GM21529 (cell line): ENCODE results near the gene TRAF2.

Experiments
- ATAC-seq: cut with Tn5 transposase; IDR thresholded peaks from one replicate; pipeline ENCODE4 v1.9.1; 2021; ENCODE audit not compliant: unreplicated experiment

Gene TRAF2

DNA sequence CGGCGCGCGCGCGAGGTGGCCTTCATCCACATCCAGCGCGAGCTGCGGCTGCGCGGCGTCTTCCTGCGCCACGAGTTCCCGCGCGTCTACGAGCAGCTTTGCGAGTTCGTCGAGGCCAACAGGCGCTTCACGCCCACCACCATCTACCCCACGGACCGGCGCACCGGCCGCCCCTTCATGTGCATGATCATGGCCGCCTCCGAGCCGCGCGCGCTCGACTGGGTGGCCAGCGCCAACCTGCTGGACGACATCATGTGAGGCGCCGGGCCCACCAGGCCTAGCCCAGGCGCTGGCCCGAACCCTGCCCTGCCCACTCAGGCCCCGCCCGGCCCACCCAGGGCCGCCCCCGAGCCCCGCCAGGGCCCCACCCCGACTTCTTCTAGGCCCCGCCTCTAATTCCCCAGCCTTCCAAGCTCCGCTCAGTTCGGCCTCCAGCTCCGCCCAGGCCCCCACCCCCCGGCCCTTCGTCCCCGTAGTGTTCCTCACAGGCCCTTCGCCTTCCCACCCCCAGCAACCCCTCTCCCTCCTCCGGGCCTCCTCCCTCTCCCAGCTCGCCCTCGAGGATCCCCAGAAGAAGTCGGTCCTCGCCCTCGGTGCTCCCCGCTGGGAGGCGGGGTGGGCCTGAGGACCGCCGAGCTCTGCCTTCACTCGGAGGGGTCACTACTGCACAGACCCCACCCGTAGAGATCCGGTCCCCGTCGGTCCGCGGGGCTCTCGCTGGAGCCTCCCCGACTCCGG, 39.1 kb upstream of the TRAF2 start:
- ATAC-seq = no peak

DNA sequence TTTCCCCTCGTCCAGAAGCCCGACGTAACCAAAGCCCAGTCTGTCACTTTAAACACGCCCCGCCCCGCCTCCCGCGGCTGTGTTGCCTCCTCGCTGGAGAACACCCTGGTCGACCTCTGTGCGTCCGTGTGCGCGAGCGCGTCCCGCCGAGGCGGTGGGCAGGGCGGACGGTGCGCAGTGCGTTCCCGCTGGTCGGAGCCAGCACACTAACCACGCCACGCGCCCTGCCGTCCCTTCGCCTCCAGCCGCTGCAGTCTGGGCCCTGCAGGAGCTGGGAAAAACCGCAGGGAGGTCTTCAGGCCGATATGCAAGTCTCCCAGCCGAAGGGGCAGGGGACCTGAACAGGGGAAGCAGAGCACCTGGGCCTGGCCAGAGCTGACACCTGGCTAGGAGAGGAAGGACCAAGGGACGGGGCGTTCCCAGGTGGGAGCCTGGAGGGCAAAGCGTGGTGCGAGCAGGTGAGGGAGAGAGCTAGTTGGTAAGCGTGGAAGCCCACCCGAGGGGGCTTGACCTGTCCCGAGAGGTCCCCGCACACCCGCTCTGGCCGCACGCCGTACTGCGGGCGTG, 38.4 kb upstream of the TRAF2 start:
- no peak for ATAC-seq

DNA sequence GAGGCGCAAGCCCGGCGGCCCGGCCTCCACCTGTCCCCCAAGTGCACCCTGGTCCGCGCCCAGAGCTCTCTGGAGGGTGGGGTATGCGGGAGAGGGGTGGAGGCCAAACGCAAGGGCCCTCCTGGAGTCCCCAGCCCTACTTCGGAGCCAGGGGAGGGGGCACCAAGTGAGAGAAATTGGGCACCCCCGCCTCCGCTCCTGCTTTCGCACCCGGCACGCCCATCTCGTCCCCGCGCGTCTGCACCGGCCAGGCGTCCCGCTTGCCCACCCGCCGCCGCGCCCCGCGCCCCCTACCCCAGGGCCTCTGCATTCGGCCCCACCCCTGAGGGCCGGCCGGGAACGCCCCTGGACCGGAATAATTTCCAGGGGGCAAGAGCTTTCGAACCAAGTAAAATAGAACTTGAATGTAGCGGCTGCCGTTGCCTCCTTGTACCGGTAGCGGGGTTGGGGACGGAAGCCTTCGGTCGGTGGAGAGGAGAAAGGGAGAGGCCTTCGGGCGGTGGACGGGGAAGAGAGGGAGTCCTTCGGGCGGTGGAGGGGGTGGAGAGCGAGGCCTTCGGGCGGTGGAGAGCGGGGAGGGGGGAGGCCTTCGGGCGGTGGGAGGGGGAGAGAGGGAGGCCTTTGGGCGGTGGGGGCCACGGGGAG, 37.8 kb upstream of the TRAF2 start:
- ATAC-seq = peak; percentile 4

DNA sequence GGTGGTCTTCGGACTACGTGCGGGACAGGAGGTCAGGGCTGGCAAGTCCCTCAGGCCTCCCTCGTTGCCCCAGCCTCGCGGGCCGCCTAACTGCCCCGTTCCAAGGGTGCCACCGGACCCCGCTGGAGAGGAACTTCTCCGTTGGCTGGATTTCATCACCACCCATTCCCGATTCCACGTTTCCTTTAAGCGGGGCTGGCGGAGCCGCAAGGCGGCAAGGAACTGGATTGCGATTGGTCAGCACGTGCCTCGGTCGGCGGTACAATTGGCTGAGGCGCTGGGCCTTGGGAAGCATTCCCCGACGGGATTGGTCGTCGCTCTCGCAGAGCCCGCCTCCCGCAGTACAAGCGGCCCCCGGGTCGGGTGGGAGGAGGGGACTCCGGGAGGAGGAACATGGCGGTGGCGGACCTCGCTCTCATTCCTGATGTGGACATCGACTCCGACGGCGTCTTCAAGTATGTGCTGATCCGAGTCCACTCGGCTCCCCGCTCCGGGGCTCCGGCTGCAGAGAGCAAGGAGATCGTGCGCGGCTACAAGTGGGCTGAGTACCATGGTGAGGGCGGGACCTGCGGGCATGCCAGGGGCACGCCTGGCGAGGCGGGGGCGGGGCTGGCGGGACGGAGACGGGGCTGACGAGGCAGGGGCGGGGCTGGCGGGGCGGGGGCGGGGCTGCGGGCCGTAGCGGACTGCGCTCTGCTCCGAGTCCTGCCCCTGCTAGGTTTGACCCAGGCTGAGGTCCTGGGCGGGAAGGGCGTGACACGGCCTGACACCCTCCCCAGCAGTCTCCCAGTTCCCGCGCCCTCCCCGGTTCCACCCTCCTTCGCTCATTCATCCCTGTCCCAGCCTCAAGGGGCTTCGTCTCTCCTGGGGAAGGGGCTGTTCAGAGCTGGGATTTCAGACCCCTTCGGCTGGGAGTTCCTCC, 37.0 kb upstream of the TRAF2 start, which contains the start of gene PHPT1:
Gene PHPT1, plus strand, starts transcription at position 372 of the 922 bp plus-strand sequence. Its CDS starts 22 bp downstream, at position 394.
- peak; percentile 79 for ATAC-seq

DNA sequence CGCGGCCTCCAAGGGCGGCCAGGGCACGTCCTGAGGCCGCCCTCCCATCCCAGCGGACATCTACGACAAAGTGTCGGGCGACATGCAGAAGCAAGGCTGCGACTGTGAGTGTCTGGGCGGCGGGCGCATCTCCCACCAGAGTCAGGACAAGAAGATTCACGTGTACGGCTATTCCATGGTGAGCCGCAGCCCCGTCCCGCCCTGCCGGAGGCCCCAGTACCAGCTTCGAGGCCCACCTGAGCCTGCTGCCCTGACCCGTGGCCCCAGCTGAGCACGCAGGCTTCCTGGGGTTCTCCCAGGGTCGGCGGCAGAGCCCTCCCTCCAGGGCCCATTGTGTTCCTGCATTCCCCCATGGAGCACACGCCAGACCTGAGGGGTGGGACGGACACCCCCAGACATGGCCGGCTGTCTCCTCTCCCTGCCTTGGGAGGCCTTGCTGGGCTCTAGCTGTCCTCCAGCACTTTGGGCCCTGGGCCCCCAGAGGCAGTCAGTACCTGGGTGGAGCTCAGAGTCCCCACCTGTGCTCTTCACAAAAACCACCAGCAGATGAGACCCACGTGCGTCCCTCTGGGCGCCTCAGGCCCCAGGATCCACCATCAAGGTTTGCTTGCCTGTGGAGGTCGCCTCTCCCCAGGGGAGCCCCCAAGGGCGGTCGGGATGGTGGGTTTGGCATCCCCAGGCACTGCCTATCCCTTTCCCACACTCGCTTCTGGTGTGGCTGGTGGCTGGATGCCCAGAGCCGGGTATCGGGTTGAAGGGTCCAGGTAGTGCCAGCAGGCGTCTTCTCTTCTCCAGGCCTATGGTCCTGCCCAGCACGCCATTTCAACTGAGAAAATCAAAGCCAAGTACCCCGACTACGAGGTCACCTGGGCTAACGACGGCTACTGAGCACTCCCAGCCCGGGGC, 36.1 kb upstream of the TRAF2 start:
- ATAC-seq = no peak

DNA sequence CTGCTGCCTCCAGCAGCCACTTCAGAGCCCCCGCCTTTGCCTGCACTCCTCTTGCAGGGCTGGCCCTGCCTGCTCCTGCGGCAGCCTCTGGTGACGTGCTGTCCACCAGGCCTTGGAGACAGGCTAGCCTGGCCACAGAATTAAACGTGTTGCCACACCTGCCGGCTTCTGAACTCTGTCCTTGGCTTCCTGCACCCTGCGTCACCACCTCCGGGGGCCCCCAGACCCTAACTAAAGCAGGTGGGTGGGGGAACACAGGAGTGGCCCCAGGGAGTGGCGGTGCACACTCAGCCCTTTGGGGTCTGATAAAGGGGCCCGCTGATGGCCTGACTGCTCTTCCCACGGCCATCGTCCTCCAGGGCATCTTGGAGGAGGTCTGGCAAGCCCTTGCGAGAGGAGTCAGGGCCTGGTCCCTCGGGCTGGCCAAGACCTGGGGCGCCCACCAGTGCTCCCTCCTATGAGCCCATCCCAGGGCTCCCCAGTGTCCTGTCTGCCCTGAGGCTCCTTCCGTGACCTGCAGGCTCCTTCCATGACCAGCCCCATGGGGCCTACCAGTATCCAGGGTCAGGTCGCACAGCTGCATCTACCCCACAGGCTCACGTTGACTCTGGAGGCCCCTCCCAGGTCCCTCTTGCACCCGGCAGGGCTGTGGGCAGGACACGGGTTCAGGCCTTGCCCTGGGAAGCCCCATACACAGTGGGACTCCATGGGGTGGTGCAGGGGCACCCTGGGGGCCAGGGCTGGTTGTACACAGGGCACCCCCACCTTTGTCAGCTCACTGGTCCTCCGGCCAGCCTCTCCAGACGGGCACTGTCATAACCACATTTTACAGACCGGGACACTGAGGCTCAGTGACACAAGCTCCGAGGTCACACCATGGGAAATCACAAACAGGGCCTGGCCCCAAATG, 35.2 kb upstream of the TRAF2 start:
- ATAC-seq = no peak

GRCh38 chr9:136851941-136852663, 34.2 kb upstream of the TRAF2 start, which contains the start of gene MAMDC4:
TSS of gene MAMDC4 (plus strand) at chr9:136852346. CDS start at chr9:136852417, 71 bp downstream.
- ATAC-seq = no peak

DNA sequence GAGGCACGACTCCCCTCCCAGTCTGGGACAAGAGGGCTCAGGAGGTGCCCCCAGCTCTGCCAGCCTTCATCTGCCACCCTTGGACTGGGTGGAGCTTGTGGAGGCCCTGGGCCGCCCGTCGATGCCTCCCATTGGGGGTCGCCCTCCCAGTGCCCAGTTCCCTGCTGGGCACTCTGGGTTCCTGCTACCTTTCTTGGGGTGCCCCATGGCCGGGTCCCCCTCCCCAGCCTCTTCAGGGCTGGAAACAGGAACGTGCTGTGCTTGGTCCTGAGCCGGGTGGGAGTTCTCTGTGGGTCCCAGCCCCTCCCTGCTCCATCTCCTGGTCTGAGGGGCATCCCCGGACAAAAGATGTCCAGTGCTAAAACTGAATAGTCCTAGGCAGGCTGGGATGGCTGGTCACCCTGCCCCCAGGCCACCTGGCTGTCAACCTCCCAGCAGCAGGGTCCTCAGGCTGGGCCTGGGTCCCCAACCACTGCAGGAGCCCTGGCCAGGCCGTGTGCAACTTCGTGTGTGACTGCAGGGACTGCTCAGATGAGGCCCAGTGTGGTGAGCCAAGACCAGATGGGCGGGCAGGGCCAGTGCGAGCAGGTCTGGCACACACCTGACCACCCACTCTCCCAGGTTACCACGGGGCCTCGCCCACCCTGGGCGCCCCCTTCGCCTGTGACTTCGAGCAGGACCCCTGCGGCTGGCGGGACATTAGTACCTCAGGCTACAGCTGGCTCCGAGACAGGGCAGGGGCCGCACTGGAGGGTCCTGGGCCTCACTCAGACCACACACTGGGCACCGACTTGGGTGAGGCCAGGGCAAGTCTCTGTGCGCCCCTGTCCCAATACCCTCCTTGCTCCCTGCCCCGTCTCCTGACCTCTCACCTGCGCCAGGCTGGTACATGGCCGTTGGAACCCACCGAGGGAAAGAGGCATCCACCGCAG, 33.4 kb upstream of the TRAF2 start:
- ATAC-seq = no peak

DNA sequence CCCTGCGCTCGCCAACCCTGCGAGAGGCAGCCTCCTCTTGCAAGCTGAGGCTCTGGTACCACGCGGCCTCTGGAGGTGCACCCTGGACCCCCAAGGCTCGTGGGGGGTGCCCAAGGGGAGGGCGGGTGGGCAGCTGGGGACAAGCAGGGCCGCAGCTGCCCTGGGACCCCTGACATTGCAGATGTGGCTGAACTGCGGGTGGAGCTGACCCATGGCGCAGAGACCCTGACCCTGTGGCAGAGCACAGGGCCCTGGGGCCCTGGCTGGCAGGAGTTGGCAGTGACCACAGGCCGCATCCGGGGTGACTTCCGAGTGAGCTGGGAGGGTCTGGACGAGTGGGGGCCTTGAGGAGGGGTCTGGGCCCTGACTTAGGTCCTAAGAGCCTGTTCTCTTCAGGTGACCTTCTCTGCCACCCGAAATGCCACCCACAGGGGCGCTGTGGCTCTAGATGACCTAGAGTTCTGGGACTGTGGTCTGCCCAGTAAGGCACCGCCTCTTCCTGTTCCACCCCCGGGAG, 32.7 kb upstream of the TRAF2 start:
- ATAC-seq = no peak

DNA sequence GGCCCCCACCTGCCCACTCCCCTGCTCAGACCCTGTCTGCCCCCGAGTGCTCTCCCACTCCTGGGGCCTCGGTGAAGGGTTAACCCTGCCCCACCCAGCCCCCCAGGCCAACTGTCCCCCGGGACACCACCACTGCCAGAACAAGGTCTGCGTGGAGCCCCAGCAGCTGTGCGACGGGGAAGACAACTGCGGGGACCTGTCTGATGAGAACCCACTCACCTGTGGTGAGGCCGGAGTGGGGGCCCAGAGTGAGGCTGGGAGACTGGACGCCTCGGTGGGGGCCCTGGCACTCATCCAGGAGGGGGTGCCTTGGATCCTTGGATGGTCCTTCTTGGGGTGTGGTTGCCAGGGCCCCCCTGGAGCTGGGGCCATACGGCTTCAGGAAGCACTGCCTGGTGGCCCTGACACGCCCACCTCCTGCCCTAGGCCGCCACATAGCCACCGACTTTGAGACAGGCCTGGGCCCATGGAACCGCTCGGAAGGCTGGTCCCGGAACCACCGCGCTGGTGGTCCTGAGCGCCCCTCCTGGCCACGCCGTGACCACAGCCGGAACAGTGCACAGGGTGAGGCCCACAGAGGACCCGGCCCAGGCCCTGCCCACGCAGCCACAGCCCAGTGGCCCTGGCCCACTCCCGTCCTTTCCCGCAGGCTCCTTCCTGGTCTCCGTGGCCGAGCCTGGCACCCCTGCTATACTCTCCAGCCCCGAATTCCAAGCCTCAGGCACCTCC, 32.0 kb upstream of the TRAF2 start:
- no peak for ATAC-seq

- no peak for ATAC-seq
Measured at GRCh38 chr9:136854842-136855460, 31.4 kb upstream of the TRAF2 start.

GRCh38 chr9:136855461-136856078, 30.7 kb upstream of the TRAF2 start:
- no peak for ATAC-seq

DNA sequence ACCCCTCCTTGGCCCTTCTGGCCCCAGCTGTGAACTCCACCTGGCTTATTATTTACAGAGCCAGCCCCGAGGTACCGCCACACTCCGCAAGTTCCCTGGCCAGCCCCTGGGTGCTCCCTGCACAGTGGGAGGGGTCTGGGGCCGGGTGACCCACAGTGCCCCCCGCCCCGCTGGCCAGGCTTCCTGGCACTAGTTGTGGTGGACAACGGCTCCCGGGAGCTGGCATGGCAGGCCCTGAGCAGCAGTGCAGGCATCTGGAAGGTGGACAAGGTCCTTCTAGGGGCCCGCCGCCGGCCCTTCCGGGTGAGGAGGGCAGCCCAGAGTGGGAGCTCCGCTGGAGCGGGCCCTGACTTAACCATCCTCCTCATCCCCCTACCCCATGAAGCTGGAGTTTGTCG, 30.2 kb upstream of the TRAF2 start:
- no peak for ATAC-seq

GRCh38 chr9:136856541-136857141, 29.7 kb upstream of the TRAF2 start:
- no peak for ATAC-seq

GRCh38 chr9:136857166-136857565, 29.1 kb upstream of the TRAF2 start:
- ATAC-seq = no peak
